ENCODE measurements around the gene DGCR2.
"Not testable (repeated sequence)": the region's sequence is repeated elsewhere in the genome, so short reads cannot be mapped to it uniquely, and the experiment has no call there.

Gene DGCR2, protein sequence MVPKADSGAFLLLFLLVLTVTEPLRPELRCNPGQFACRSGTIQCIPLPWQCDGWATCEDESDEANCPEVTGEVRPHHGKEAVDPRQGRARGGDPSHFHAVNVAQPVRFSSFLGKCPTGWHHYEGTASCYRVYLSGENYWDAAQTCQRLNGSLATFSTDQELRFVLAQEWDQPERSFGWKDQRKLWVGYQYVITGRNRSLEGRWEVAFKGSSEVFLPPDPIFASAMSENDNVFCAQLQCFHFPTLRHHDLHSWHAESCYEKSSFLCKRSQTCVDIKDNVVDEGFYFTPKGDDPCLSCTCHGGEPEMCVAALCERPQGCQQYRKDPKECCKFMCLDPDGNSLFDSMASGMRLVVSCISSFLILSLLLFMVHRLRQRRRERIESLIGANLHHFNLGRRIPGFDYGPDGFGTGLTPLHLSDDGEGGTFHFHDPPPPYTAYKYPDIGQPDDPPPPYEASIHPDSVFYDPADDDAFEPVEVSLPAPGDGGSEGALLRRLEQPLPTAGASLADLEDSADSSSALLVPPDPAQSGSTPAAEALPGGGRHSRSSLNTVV

GRCh38 chr22:19122143-19122751, at the start of gene DGCR2:
Gene DGCR2 (minus strand): TSS chr22:19122412. CDS start chr22:19122206, 206 bp downstream.
- Histone ChIP-seq H3K36me3 (ENCODE audit: control insufficient read depth in 5 of 5, insufficient read depth in 5 of 5, low read length in 5 of 5) (peaks cover 0 to 4% (median 0%) of the 10 kb centered on the region in 5 donors), H3K9me3 (ENCODE audit: control insufficient read depth in 5 of 5, low read length in 5 of 5) (no peaks in the 10 kb centered on the region), H3K9ac (ENCODE audit: low read length in 5 of 5) (peak within 1 kb of the TSS; percentile 81 to 90 (median 83)), H3K27me3 (ENCODE audit: control insufficient read depth in 5 of 5, insufficient read depth in 4 of 5, low read length in 5 of 5) (no peaks in the 10 kb centered on the region), H3K4me3 (ENCODE audit: low read depth in 1 of 5, low read length in 5 of 5) (peak within 1 kb of the TSS; percentile 82 to 96 (median 95)), H3K27ac (ENCODE audit: low read depth, low read length) (peak within 1 kb of the TSS; percentile 62), H3K4me1 (ENCODE audit: control insufficient read depth in 5 of 5, insufficient read depth in 5 of 5, low read length in 5 of 5) (peaks cover 9 to 55% (median 49%) of the 10 kb centered on the region in 5 donors)

DNA sequence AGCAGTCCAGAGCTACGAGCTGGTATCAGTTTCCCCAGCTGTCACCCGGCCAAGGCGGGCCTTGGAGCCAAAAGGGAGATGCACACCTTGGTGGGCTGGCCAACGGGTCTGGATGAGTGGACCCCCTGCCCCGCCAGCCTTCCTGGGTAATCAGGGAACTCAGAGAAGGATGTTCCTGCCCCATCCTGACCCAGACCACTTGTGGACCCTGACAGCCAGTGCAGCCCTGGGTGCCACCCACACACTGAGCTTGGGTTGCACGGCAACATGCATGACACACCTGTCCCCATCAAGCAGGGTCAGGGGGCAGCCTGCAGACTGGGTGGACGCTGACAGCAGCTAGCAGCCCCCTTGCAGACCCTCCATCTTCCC, 47.7 kb upstream of the DGCR2 start:
- Histone ChIP-seq H3K27ac (ENCODE audit: low read depth, low read length) (no peak overlapping the region), H3K36me3 (ENCODE audit: control insufficient read depth in 5 of 5, insufficient read depth in 5 of 5, low read length in 5 of 5) (peaks cover 0 to 2% (median 0%) of the 10 kb centered on the region in 5 donors), H3K9ac (ENCODE audit: low read length in 5 of 5) (peak overlapping the region in 3 of 5 donors; percentile 26 to 65 (median 30)), H3K9me3 (ENCODE audit: control insufficient read depth in 5 of 5, low read length in 5 of 5) (no peaks in the 10 kb centered on the region), H3K4me1 (ENCODE audit: control insufficient read depth in 5 of 5, insufficient read depth in 5 of 5, low read length in 5 of 5) (peaks cover 24 to 56% (median 55%) of the 10 kb centered on the region in 5 donors), H3K27me3 (ENCODE audit: control insufficient read depth in 5 of 5, insufficient read depth in 4 of 5, low read length in 5 of 5) (peaks cover 29 to 38% (median 37%) of the 10 kb centered on the region in 5 donors), H3K4me3 (ENCODE audit: low read depth in 1 of 5, low read length in 5 of 5) (peak overlapping the region in 4 of 5 donors; percentile 6 to 47 (median 22))

- Histone ChIP-seq H3K9me3 (ENCODE audit: control insufficient read depth in 5 of 5, low read length in 5 of 5) (no peaks in the 10 kb centered on the region), H3K4me3 (ENCODE audit: low read depth in 1 of 5, low read length in 5 of 5) (peak overlapping the region in 4 of 5 donors; percentile 6 to 47 (median 22)), H3K4me1 (ENCODE audit: control insufficient read depth in 5 of 5, insufficient read depth in 5 of 5, low read length in 5 of 5) (peaks cover 19 to 49% (median 48%) of the 10 kb centered on the region in 5 donors), H3K27ac (ENCODE audit: low read depth, low read length) (no peak overlapping the region), H3K9ac (ENCODE audit: low read length in 5 of 5) (peak overlapping the region in 3 of 5 donors; percentile 26 to 65 (median 30)), H3K36me3 (ENCODE audit: control insufficient read depth in 5 of 5, insufficient read depth in 5 of 5, low read length in 5 of 5) (peaks cover 0 to 2% (median 0%) of the 10 kb centered on the region in 5 donors), H3K27me3 (ENCODE audit: control insufficient read depth in 5 of 5, insufficient read depth in 4 of 5, low read length in 5 of 5) (peaks cover 29 to 38% (median 37%) of the 10 kb centered on the region in 5 donors)
Observed at GRCh38 chr22:19169002-19169946, 47.1 kb upstream of the DGCR2 start.

DNA sequence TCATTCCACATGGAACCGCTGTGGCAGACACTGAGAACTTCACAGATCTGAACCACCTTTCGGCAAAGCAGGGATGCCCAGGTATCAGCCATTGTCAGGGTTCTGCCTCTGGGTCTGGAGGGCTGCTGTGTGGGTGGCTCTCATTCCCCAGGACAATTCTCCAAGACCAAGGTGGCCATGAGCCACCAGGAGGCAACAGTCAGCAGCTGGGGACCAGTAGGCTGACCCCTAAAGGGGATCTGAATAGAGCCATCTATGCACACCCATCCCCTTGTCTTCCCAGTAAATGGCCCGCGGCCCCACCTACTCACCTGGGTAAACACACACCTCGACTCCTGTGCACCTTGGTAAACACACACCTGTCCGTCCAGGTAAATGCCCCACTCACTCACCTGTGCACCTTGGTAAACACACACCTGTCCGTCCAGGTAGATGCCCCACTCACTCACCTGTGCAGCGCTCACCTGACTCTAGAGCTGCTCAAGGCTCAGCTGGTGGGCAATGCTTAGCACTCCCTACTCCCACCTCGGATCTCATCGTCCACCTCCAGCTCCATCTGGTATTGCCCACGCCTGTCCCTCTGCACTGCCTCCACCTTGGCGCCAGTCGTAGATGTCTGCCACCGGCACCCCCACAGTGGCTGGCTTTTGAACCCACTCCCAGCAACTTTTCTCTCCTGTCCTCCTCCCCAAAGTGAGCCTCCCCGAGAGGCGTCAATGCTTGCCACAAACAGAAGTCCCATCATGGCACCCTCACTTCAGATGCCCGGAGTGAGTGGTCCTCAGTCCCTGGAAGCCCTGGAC, 46.1 kb upstream of the DGCR2 start:
- Histone ChIP-seq H3K27ac (ENCODE audit: low read depth, low read length) (no peak overlapping the region), H3K36me3 (ENCODE audit: control insufficient read depth in 5 of 5, insufficient read depth in 5 of 5, low read length in 5 of 5) (no peaks in the 10 kb centered on the region), H3K27me3 (ENCODE audit: control insufficient read depth in 5 of 5, insufficient read depth in 4 of 5, low read length in 5 of 5) (peaks cover 29 to 38% (median 37%) of the 10 kb centered on the region in 5 donors), H3K9me3 (ENCODE audit: control insufficient read depth in 5 of 5, low read length in 5 of 5) (no peaks in the 10 kb centered on the region), H3K4me1 (ENCODE audit: control insufficient read depth in 5 of 5, insufficient read depth in 5 of 5, low read length in 5 of 5) (peaks cover 10 to 39% (median 38%) of the 10 kb centered on the region in 5 donors), H3K9ac (ENCODE audit: low read length in 5 of 5) (no peak overlapping the region), H3K4me3 (ENCODE audit: low read depth in 1 of 5, low read length in 5 of 5) (no peak overlapping the region)

- H3K9ac ChIP-seq (ENCODE audit: low read length in 5 of 5) = no peak overlapping the region
- H3K4me3 ChIP-seq (ENCODE audit: low read depth in 1 of 5, low read length in 5 of 5) = no peak overlapping the region
- H3K4me1 ChIP-seq (ENCODE audit: control insufficient read depth in 5 of 5, insufficient read depth in 5 of 5, low read length in 5 of 5) = peaks cover 5 to 29% (median 28%) of the 10 kb centered on the region in 5 donors
- peaks cover 29 to 40% (median 37%) of the 10 kb centered on the region in 5 donors for H3K27me3 ChIP-seq (ENCODE audit: control insufficient read depth in 5 of 5, insufficient read depth in 4 of 5, low read length in 5 of 5)
- H3K9me3 ChIP-seq (ENCODE audit: control insufficient read depth in 5 of 5, low read length in 5 of 5) = no peaks in the 10 kb centered on the region
- no peaks in the 10 kb centered on the region for H3K36me3 ChIP-seq (ENCODE audit: control insufficient read depth in 5 of 5, insufficient read depth in 5 of 5, low read length in 5 of 5)
- no peak overlapping the region for H3K27ac ChIP-seq (ENCODE audit: low read depth, low read length)
Observed at GRCh38 chr22:19167106-19167869, 45.1 kb upstream of the DGCR2 start.

GRCh38 chr22:19166421-19166820, 44.2 kb upstream of the DGCR2 start:
- Histone ChIP-seq H3K27ac (ENCODE audit: low read depth, low read length) (no peak overlapping the region), H3K27me3 (ENCODE audit: control insufficient read depth in 5 of 5, insufficient read depth in 4 of 5, low read length in 5 of 5) (peaks cover 29 to 41% (median 37%) of the 10 kb centered on the region in 5 donors), H3K9ac (ENCODE audit: low read length in 5 of 5) (no peak overlapping the region), H3K36me3 (ENCODE audit: control insufficient read depth in 5 of 5, insufficient read depth in 5 of 5, low read length in 5 of 5) (no peaks in the 10 kb centered on the region), H3K4me3 (ENCODE audit: low read depth in 1 of 5, low read length in 5 of 5) (no peak overlapping the region), H3K4me1 (ENCODE audit: control insufficient read depth in 5 of 5, insufficient read depth in 5 of 5, low read length in 5 of 5) (peaks cover 2 to 24% (median 21%) of the 10 kb centered on the region in 5 donors), H3K9me3 (ENCODE audit: control insufficient read depth in 5 of 5, low read length in 5 of 5) (no peaks in the 10 kb centered on the region)

- Histone ChIP-seq H3K27ac (ENCODE audit: low read depth, low read length) (no peak overlapping the region), H3K27me3 (ENCODE audit: control insufficient read depth in 5 of 5, insufficient read depth in 4 of 5, low read length in 5 of 5) (peaks cover 25 to 35% (median 29%) of the 10 kb centered on the region in 5 donors), H3K9me3 (ENCODE audit: control insufficient read depth in 5 of 5, low read length in 5 of 5) (no peaks in the 10 kb centered on the region), H3K36me3 (ENCODE audit: control insufficient read depth in 5 of 5, insufficient read depth in 5 of 5, low read length in 5 of 5) (no peaks in the 10 kb centered on the region), H3K4me1 (ENCODE audit: control insufficient read depth in 5 of 5, insufficient read depth in 5 of 5, low read length in 5 of 5) (peaks cover 0 to 5% (median 3%) of the 10 kb centered on the region in 5 donors), H3K4me3 (ENCODE audit: low read depth in 1 of 5, low read length in 5 of 5) (no peak overlapping the region), H3K9ac (ENCODE audit: low read length in 5 of 5) (no peak overlapping the region)
Observed at GRCh38 chr22:19164425-19164824, 42.2 kb upstream of the DGCR2 start.

- not testable (repeated sequence) for H3K9ac ChIP-seq (ENCODE audit: low read length in 5 of 5); H3K27me3 ChIP-seq (ENCODE audit: control insufficient read depth in 5 of 5, insufficient read depth in 4 of 5, low read length in 5 of 5); H3K27ac ChIP-seq (ENCODE audit: low read depth, low read length); H3K4me3 ChIP-seq (ENCODE audit: low read depth in 1 of 5, low read length in 5 of 5); H3K36me3 ChIP-seq (ENCODE audit: control insufficient read depth in 5 of 5, insufficient read depth in 5 of 5, low read length in 5 of 5); H3K9me3 ChIP-seq (ENCODE audit: control insufficient read depth in 5 of 5, low read length in 5 of 5); H3K4me1 ChIP-seq (ENCODE audit: control insufficient read depth in 5 of 5, insufficient read depth in 5 of 5, low read length in 5 of 5)
Observed at GRCh38 chr22:19158649-19159048, 36.4 kb upstream of the DGCR2 start.

Measured in subcutaneous abdominal adipose tissue (tissue), 5 donors.